Mesothelial cell of epicardium (in vitro differentiated cells): Measurements from ENCODE around the gene CMTM3. TPM values are rescaled to one million over a fixed set of nuclear protein-coding genes. Genes with fewer than 3 reads are reported as not detected.
"Not testable (repeated sequence)": the region's sequence is repeated elsewhere in the genome, so short reads cannot be mapped to it uniquely, and the experiment has no call there.

Experiments
- DNase-seq, 2 experiments: peaks; one replicate each; pipeline ENCODE4 v3.0.0; 2021; ENCODE audit warnings: low spot score in 2 of 2; ENCODE audit not compliant: unreplicated experiment in 2 of 2
- H3K27ac Mint-ChIP-seq: 2 replicates; pipeline ENCODE4 v1.8.0; 2021; ENCODE audit warnings: mixed read lengths
- H3K27me3 Mint-ChIP-seq: 2 replicates; pipeline ENCODE4 v1.8.0; 2021; ENCODE audit warnings: low read depth, mixed read lengths
- H3K36me3 Mint-ChIP-seq: 2 replicates; pipeline ENCODE4 v1.8.0; 2021; ENCODE audit warnings: mixed read lengths
- H3K4me1 Mint-ChIP-seq: 2 replicates; pipeline ENCODE4 v1.8.0; 2021; ENCODE audit warnings: mixed read lengths
- H3K4me3 Mint-ChIP-seq: 2 replicates; pipeline ENCODE4 v1.8.0; 2021; ENCODE audit warnings: mild to moderate bottlenecking, moderate library complexity, mixed read lengths
- H3K9me3 Mint-ChIP-seq: 2 replicates; pipeline ENCODE4 v1.8.0; 2021; ENCODE audit warnings: mixed read lengths
- CTCF ChIP-seq: fragments of 200-600 bp; sonication (generic); IDR thresholded peaks from one replicate; pipeline ENCODE4 v1.5.0; 2021; ENCODE audit warnings: antibody characterized with exemption; ENCODE audit not compliant: unreplicated experiment
- total RNA-seq: library from RNA; stranded (reverse); gene quantifications from 3 replicates; pipeline ENCODE4 v1.2.1, GENCODE V29; 2021

Gene CMTM3
- total RNA-seq, 1 donor from 2014 or later: 60.7 TPM

- H3K36me3 Mint-ChIP-seq: peaks cover 29% of the 10 kb centered on the region
- H3K4me3 Mint-ChIP-seq: no peak overlapping the region
- TF ChIP-seq CTCF: no peak
- no peak overlapping the region for H3K27ac Mint-ChIP-seq
- H3K9me3 Mint-ChIP-seq: no peaks in the 10 kb centered on the region
- no peak for DNase-seq
- H3K4me1 Mint-ChIP-seq: peaks cover 4% of the 10 kb centered on the region
- no peaks in the 10 kb centered on the region for H3K27me3 Mint-ChIP-seq
Measured at GRCh38 chr16:66563574-66564334, 40.8 kb upstream of the CMTM3 start.

- no peak within 1 kb of the TSS for H3K4me3 Mint-ChIP-seq
- no peaks in the 10 kb centered on the region for H3K9me3 Mint-ChIP-seq
- H3K27me3 Mint-ChIP-seq: no peaks in the 10 kb centered on the region
- TF ChIP-seq CTCF: no peak
- peaks cover 4% of the 10 kb centered on the region for H3K4me1 Mint-ChIP-seq
- H3K36me3 Mint-ChIP-seq: peaks cover 22% of the 10 kb centered on the region
- H3K27ac Mint-ChIP-seq: no peak within 1 kb of the TSS
- no peak for DNase-seq
Measured at GRCh38 chr16:66566051-66566901, 38.2 kb upstream of the CMTM3 start, which contains the start of gene CMTM1. Gene CMTM1, plus strand, starts transcription at chr16:66566439. Its CDS starts 75 bp downstream, at chr16:66566514.

- H3K27me3 Mint-ChIP-seq, DNase-seq, H3K4me1 Mint-ChIP-seq, H3K27ac Mint-ChIP-seq, H3K9me3 Mint-ChIP-seq, H3K4me3 Mint-ChIP-seq: not testable (repeated sequence)
- peaks cover 17% of the 10 kb centered on the region for H3K36me3 Mint-ChIP-seq
Measured at GRCh38 chr16:66567270-66567669, 37.2 kb upstream of the CMTM3 start.

GRCh38 chr16:66568355-66568754 is 36.1 kb upstream of the CMTM3 start:
- no peaks in the 10 kb centered on the region for H3K9me3 Mint-ChIP-seq

GRCh38 chr16:66569131-66569530 is 35.4 kb upstream of the CMTM3 start:
- Mint-ChIP-seq H3K27ac (no peak overlapping the region), H3K27me3 (no peaks in the 10 kb centered on the region), H3K4me1 (peaks cover 3% of the 10 kb centered on the region), H3K9me3 (no peaks in the 10 kb centered on the region), H3K4me3 (no peak overlapping the region), H3K36me3 (peaks cover 11% of the 10 kb centered on the region)
- TF ChIP-seq CTCF: no peak
- no peak for DNase-seq

More at GRCh38 chr16:66568355-66568754, 36.1 kb upstream of the CMTM3 start:
- Mint-ChIP-seq H3K4me3 (no peak overlapping the region), H3K27ac (no peak overlapping the region), H3K4me1 (no peaks in the 10 kb centered on the region), H3K36me3 (peaks cover 14% of the 10 kb centered on the region), H3K27me3 (no peaks in the 10 kb centered on the region)
- no peak for TF ChIP-seq CTCF
- DNase-seq: no peak

GRCh38 chr16:66569827-66570405 is 34.6 kb upstream of the CMTM3 start:
- Mint-ChIP-seq H3K9me3 (no peaks in the 10 kb centered on the region), H3K4me3 (no peak overlapping the region), H3K27me3 (no peaks in the 10 kb centered on the region), H3K4me1 (peaks cover 5% of the 10 kb centered on the region), H3K27ac (no peak overlapping the region), H3K36me3 (peaks cover 11% of the 10 kb centered on the region)
- DNase-seq: no peak
- no peak for TF ChIP-seq CTCF
